Erythroblast (primary cell): Measurements from ENCODE around the gene AMH.

Experiments
- DNase-seq, 2 experiments: peaks; one replicate each; lab custom pipeline; 2025; lab: John Stamatoyannopoulos, UW
- GATA1 ChIP-seq: IDR thresholded peaks from 2 replicates; pipeline ENCODE4 v1.6.1; 2011; ENCODE audit warnings: low read depth, mild to moderate bottlenecking, control low read depth, low read length, moderate library complexity
- POLR2A ChIP-seq: IDR thresholded peaks from 2 replicates; pipeline ENCODE4 v1.6.1; 2011; ENCODE audit warnings: mild to moderate bottlenecking, low read length

Gene AMH

GRCh38 chr19:2244486-2244885, 4.6 kb upstream of the AMH start:
- no peak for DNase-seq
- TF ChIP-seq GATA1 = no peak
- TF ChIP-seq POLR2A = no peak

- no peak for TF ChIP-seq POLR2A
- no peak for TF ChIP-seq GATA1
These were observed 3.9 kb upstream of the AMH start for GRCh38 chr19:2245273-2245672.

GRCh38 chr19:2246014-2246620, 3.0 kb upstream of the AMH start:
- TF ChIP-seq GATA1 = no peak
- no peak for TF ChIP-seq POLR2A

More at GRCh38 chr19:2245273-2245672, 3.9 kb upstream of the AMH start:
- DNase-seq = no peak

GRCh38 chr19:2246801-2247361, 2.2 kb upstream of the AMH start:
- DNase-seq = no peak
- TF ChIP-seq GATA1 (no peak), POLR2A (no peak)

More at GRCh38 chr19:2246014-2246620, 3.0 kb upstream of the AMH start:
- DNase-seq = no peak

- no peak for TF ChIP-seq POLR2A
- no peak for TF ChIP-seq GATA1
These were observed 1.6 kb upstream of the AMH start for GRCh38 chr19:2247433-2248101.

GRCh38 chr19:2248136-2249009, 750 bp upstream of the AMH start:
- DNase-seq = no peak
- TF ChIP-seq GATA1 (no peak), POLR2A (no peak)

More at GRCh38 chr19:2247433-2248101, 1.6 kb upstream of the AMH start:
- DNase-seq = no peak

GRCh38 chr19:2249880-2250765, 1.0 kb downstream of the AMH start:
- DNase-seq = no peak

GRCh38 chr19:2250766-2251105, 1.6 kb downstream of the AMH start:
- no peak for TF ChIP-seq GATA1
- no peak for TF ChIP-seq POLR2A
- no peak for DNase-seq

More at GRCh38 chr19:2249880-2250765, 1.0 kb downstream of the AMH start:
- no peak for TF ChIP-seq POLR2A
- no peak for TF ChIP-seq GATA1

- DNase-seq = peak in 1 of 2 experiments; percentile 34
- TF ChIP-seq GATA1 = no peak
- no peak for TF ChIP-seq POLR2A
These were observed 2.3 kb downstream of the AMH start for GRCh38 chr19:2251106-2252054.

GRCh38 chr19:2252055-2252796, 3.1 kb downstream of the AMH start:
- DNase-seq = no peak
- TF ChIP-seq GATA1 (no peak), POLR2A (no peak)

- DNase-seq = no peak
- TF ChIP-seq GATA1 (no peak), POLR2A (no peak)
These were observed 3.6 kb downstream of the AMH start for GRCh38 chr19:2252797-2253105.

GRCh38 chr19:2253106-2254063, 4.3 kb downstream of the AMH start:
- DNase-seq = peak in 1 of 2 experiments; percentile 34
- TF ChIP-seq GATA1 (no peak), POLR2A (no peak)
